H1 (cell line): ENCODE data around the gene ALDH7A1. TPM values are rescaled to one million over a fixed set of nuclear protein-coding genes. Genes with fewer than 3 reads are reported as not detected.

ENCODE experiments used
- CTCF ChIA-PET: fragments of 300-600 bp; sonication (Branson Sonifier 250); formaldehyde crosslinking; loops from one replicate; lab custom pipeline; 2021; ENCODE audit not compliant: partially characterized antibody; lab: Charles Lee
- POLR2A ChIA-PET: fragments of 300-600 bp; sonication (Branson Sonifier 250); formaldehyde crosslinking; loops from one replicate; lab custom pipeline; 2021; ENCODE audit warnings: inconsistent platforms; ENCODE audit not compliant: partially characterized antibody; lab: Charles Lee
- DNase-seq, 2 experiments: peaks; one replicate each; pipeline versions ENCODE4 v3.0.0 to v3.0.0-alpha.2; 2010 to 2022; ENCODE audit warnings: low spot score in 2 of 2, low read depth in 1 of 2, mixed read lengths in 1 of 2
- FAIRE-seq: peaks from 2 replicates; lab custom pipeline; 2011; peaks lifted over from hg19 to GRCh38; lab: Jason Lieb, UNC
- H2AFZ ChIP-seq: 2 replicates; pipeline ENCODE4 v1.8.1; 2012; ENCODE audit warnings: low read length, inconsistent platforms
- H2AK5ac ChIP-seq: 2 replicates; pipeline ENCODE4 v1.6.1; 2013; ENCODE audit warnings: low read depth, low read length
- H2BK120ac ChIP-seq: replicated peaks from 2 replicates; pipeline ENCODE3; 2013; ENCODE audit warnings: low read depth, low read length, inconsistent platforms
- H2BK12ac ChIP-seq: 2 replicates; pipeline ENCODE4 v1.6.1; 2013; ENCODE audit warnings: low read depth, low read length
- H2BK15ac ChIP-seq: 2 replicates; pipeline ENCODE4 v1.6.1; 2013; ENCODE audit warnings: low read length
- H2BK20ac ChIP-seq: 2 replicates; pipeline ENCODE4 v1.6.1; 2013; ENCODE audit warnings: low read length
- H2BK5ac ChIP-seq: 2 replicates; pipeline ENCODE4 v1.6.1; 2013; ENCODE audit warnings: low read depth, low read length
- H3K14ac ChIP-seq: 2 replicates; pipeline ENCODE4 v1.6.1; 2013; ENCODE audit warnings: inconsistent platforms; ENCODE audit not compliant: insufficient read length
- H3K18ac ChIP-seq: 2 replicates; pipeline ENCODE4 v1.6.1; 2013; ENCODE audit warnings: low read length; ENCODE audit errors: extremely low read depth
- H3K23ac ChIP-seq: 2 replicates; pipeline ENCODE4 v1.6.1; 2013; ENCODE audit warnings: inconsistent platforms; ENCODE audit not compliant: insufficient read length
- H3K23me2 ChIP-seq: 2 replicates; pipeline ENCODE4 v1.6.1; 2013; ENCODE audit warnings: low read depth, low read length
- H3K27ac ChIP-seq: 2 replicates; pipeline ENCODE4 v1.6.1; 2011; ENCODE audit warnings: low read depth, low read length, inconsistent platforms
- H3K27me3 ChIP-seq, 4 experiments: replicated peaks in 1 of 4; 1 replicate in 1 of 4; 2 replicates in 3 of 4; pipeline versions ENCODE4 v1.6.1 to v1.8.1; 2011 to 2013; ENCODE audit warnings: low read length in 3 of 4, mild to moderate bottlenecking in 3 of 4, inconsistent platforms in 2 of 4, mixed read lengths in 2 of 4, moderate library complexity in 1 of 4; ENCODE audit not compliant: control insufficient read depth in 3 of 4, insufficient read depth in 3 of 4; ENCODE audit errors: extremely low read depth in 1 of 4
- H3K36me3 ChIP-seq, 4 experiments: 2 replicates each; pipeline versions ENCODE4 v1.6.1 to v1.8.1; 2011 to 2013; ENCODE audit warnings: mild to moderate bottlenecking in 4 of 4, low read length in 3 of 4, moderate library complexity in 2 of 4, control low read depth in 1 of 4, inconsistent platforms in 1 of 4; ENCODE audit not compliant: insufficient read depth in 4 of 4, control insufficient read depth in 2 of 4
- H3K4ac ChIP-seq: replicated peaks from 2 replicates; pipeline ENCODE3; 2013; ENCODE audit warnings: low read length, low read depth, mixed read lengths, inconsistent platforms; ENCODE audit not compliant: insufficient read length
- H3K4me1 ChIP-seq, 4 experiments: replicated peaks in 1 of 4; 1 replicate in 1 of 4; 2 replicates in 3 of 4; pipeline versions ENCODE4 v1.6.1 to v1.8.1; 2011 to 2013; ENCODE audit warnings: low read length in 3 of 4, inconsistent platforms in 2 of 4, mixed read lengths in 1 of 4; ENCODE audit not compliant: insufficient read depth in 4 of 4, control insufficient read depth in 3 of 4
- H3K4me2 ChIP-seq, 2 experiments: 2 replicates each; pipeline versions ENCODE4 v1.6.1 to v1.8.1; 2011 to 2013; ENCODE audit warnings: low read depth in 2 of 2, low read length in 2 of 2, control low read depth in 1 of 2, inconsistent platforms in 1 of 2, mild to moderate bottlenecking in 1 of 2; ENCODE audit not compliant: insufficient read depth in 1 of 2
- H3K4me3 ChIP-seq, 4 experiments: fragments of 200-600, 300-600 bp in 1 of 4; sonication (generic), shearing (Covaris generic), sonication (Bioruptor Twin) in 1 of 4; 2 replicates each; pipeline versions ENCODE4 v1.5.1 to v1.8.1; 2011 to 2016; ENCODE audit warnings: low read length in 4 of 4, low read depth in 3 of 4, control low read depth in 2 of 4, inconsistent platforms in 2 of 4, mild to moderate bottlenecking in 2 of 4, mixed read lengths in 1 of 4, moderate library complexity in 1 of 4; ENCODE audit not compliant: insufficient read depth in 2 of 4; ENCODE audit errors: extremely low read depth in 1 of 4
- H3K56ac ChIP-seq: replicated peaks from 2 replicates; pipeline ENCODE3; 2013; ENCODE audit warnings: low read depth, mild to moderate bottlenecking, mixed read lengths, low read length, inconsistent platforms; ENCODE audit not compliant: insufficient read length
- H3K79me1 ChIP-seq: 2 replicates; pipeline ENCODE4 v1.6.1; 2013; ENCODE audit warnings: low read depth, low read length, control low read depth
- H3K79me2 ChIP-seq, 2 experiments: 2 replicates each; pipeline versions ENCODE4 v1.6.1 to v1.8.1; 2012 to 2013; ENCODE audit warnings: low read length in 2 of 2, mild to moderate bottlenecking in 2 of 2, inconsistent platforms in 1 of 2; ENCODE audit not compliant: insufficient read depth in 2 of 2, control insufficient read depth in 1 of 2
- H3K9ac ChIP-seq, 4 experiments: replicated peaks in 1 of 4; 1 replicate in 1 of 4; 2 replicates in 3 of 4; pipeline versions ENCODE4 v1.6.1 to v1.8.1; 2011 to 2013; ENCODE audit warnings: low read depth in 3 of 4, low read length in 3 of 4, control low read depth in 2 of 4, mild to moderate bottlenecking in 2 of 4, moderate library complexity in 2 of 4, inconsistent platforms in 1 of 4; ENCODE audit errors: extremely low read depth in 1 of 4
- H3K9me3 ChIP-seq, 2 experiments: 2 replicates each; pipeline versions ENCODE4 v1.6.1 to v1.8.1; 2012 to 2013; ENCODE audit warnings: mild to moderate bottlenecking in 2 of 2, moderate library complexity in 2 of 2, control low read depth in 1 of 2, inconsistent platforms in 1 of 2, low read depth in 1 of 2, low read length in 1 of 2, mixed read lengths in 1 of 2; ENCODE audit not compliant: insufficient read depth in 2 of 2
- H4K20me1 ChIP-seq, 2 experiments: replicated peaks in 1 of 2; 2 replicates each; pipeline versions ENCODE3 to v1.8.1; 2011 to 2013; ENCODE audit warnings: inconsistent platforms in 2 of 2, low read length in 2 of 2, mild to moderate bottlenecking in 1 of 2; ENCODE audit not compliant: insufficient read depth in 2 of 2, control insufficient read depth in 1 of 2
- H4K5ac ChIP-seq: 2 replicates; pipeline ENCODE4 v1.6.1; 2013; ENCODE audit warnings: low read length, low read depth, mixed read lengths, inconsistent platforms; ENCODE audit not compliant: insufficient read length
- H4K8ac ChIP-seq: 2 replicates; pipeline ENCODE4 v1.8.0; 2013; ENCODE audit warnings: mild to moderate bottlenecking, moderate library complexity, low read length, inconsistent platforms; ENCODE audit not compliant: insufficient read depth; ENCODE audit errors: extremely low read depth
- H4K91ac ChIP-seq: replicated peaks from 2 replicates; pipeline ENCODE3; 2013; ENCODE audit warnings: low read length, mixed read lengths, inconsistent platforms; ENCODE audit not compliant: insufficient read length
- ASH2L ChIP-seq: fragments of 200-600, 300-600 bp; sonication (generic); IDR thresholded peaks from one replicate; pipeline ENCODE4 v1.7.1; 2017; ENCODE audit warnings: low read length
- BCL11A ChIP-seq, 2 experiments: IDR thresholded peaks; one replicate each; pipeline ENCODE4 v1.6.1; 2011; ENCODE audit warnings: low read depth in 2 of 2, low read length in 2 of 2, mild to moderate bottlenecking in 2 of 2
- EGR1 ChIP-seq: IDR thresholded peaks from 2 replicates; pipeline ENCODE4 v1.6.1; 2011; ENCODE audit warnings: low read depth, low read length, borderline replicate concordance
- FOSL1 ChIP-seq: IDR thresholded peaks from 2 replicates; pipeline ENCODE4 v1.6.1; 2011; ENCODE audit warnings: mild to moderate bottlenecking, low read depth, low read length, moderate library complexity; ENCODE audit not compliant: insufficient read depth
- HDAC2 ChIP-seq, 2 experiments: fragments of 300-600 bp in 1 of 2; sonication (generic) in 1 of 2; IDR thresholded peaks; 2 replicates each; pipeline ENCODE4 v1.6.1; 2011 to 2012; ENCODE audit warnings: low read depth in 2 of 2, low read length in 2 of 2, mild to moderate bottlenecking in 2 of 2, moderate library complexity in 2 of 2, borderline replicate concordance in 1 of 2, inconsistent platforms in 1 of 2
- JUN ChIP-seq: IDR thresholded peaks from 2 replicates; pipeline ENCODE4 v1.6.1; 2011; ENCODE audit warnings: low read depth, mild to moderate bottlenecking, improper control_type of control experiment, low read length
- NANOG ChIP-seq: IDR thresholded peaks from 2 replicates; pipeline ENCODE4 v1.6.1; 2011; ENCODE audit warnings: low read length, low read depth, mild to moderate bottlenecking, inconsistent platforms; ENCODE audit not compliant: insufficient read depth, poor library complexity, severe bottlenecking
- RFX5 ChIP-seq: IDR thresholded peaks from 2 replicates; pipeline ENCODE4 v1.6.1; 2011; ENCODE audit warnings: low read depth, low read length, improper control_type of control experiment, borderline replicate concordance
- SP1 ChIP-seq: IDR thresholded peaks from 2 replicates; pipeline ENCODE4 v1.6.1; 2011; ENCODE audit warnings: low read depth, low read length
- SP2 ChIP-seq: IDR thresholded peaks from 2 replicates; pipeline ENCODE4 v1.6.1; 2012; ENCODE audit warnings: mild to moderate bottlenecking, low read length, inconsistent platforms
- TAF1 ChIP-seq: IDR thresholded peaks from 2 replicates; pipeline ENCODE4 v1.6.1; 2011; ENCODE audit warnings: mild to moderate bottlenecking, low read depth, low read length
- TBP ChIP-seq: IDR thresholded peaks from 2 replicates; pipeline ENCODE4 v1.6.1; 2011; ENCODE audit warnings: low read depth, low read length, improper control_type of control experiment
- YY1 ChIP-seq: IDR thresholded peaks from 2 replicates; pipeline ENCODE4 v1.6.1; 2011; ENCODE audit warnings: low read depth, mild to moderate bottlenecking, low read length
- ZNF274 ChIP-seq: IDR thresholded peaks from 2 replicates; pipeline ENCODE4 v1.7.0; 2012; ENCODE audit warnings: low read length, borderline replicate concordance; ENCODE audit errors: extremely low read depth
- WGBS, 2 experiments: shearing (Covaris generic) in 1 of 2; methylation state at CpG; one replicate each; pipeline versions ENCODE4 v1.1.6 to v1.1.7; 2013 to 2015; ENCODE audit warnings: low lambda C conversion rate in 2 of 2, mixed read lengths in 2 of 2, inconsistent platforms in 1 of 2, low coverage in 1 of 2, missing lambda C conversion rate in 1 of 2; ENCODE audit not compliant: insufficient replicate concordance in 2 of 2, insufficient coverage in 1 of 2, insufficient read length in 1 of 2; ENCODE audit errors: extremely low coverage in 1 of 2, missing lambda C conversion rate in 1 of 2; 5-methylcytosine and 5-hydroxymethylcytosine counted together
- polyA plus RNA-seq, 7 experiments: library from polyadenylated mRNA; depleted of rRNA in 3 of 7; stranded (reverse) in 5 of 7; unstranded in 2 of 7; fragments of >200 nt in 5 of 7; fragments of 200-250 nt in 2 of 7; gene quantifications; 1 replicate in 5 of 7; 2 replicates in 1 of 7; 4 replicates in 1 of 7; pipeline versions ENCODE4 v1.2.1 to v1.2.3, GENCODE V29; 2011 to 2013; ENCODE audit warnings: missing spikeins in 2 of 7, mixed read lengths in 2 of 7
- total RNA-seq: library from RNA; stranded (reverse); fragmentation: NEBNext Ultra II Directional; extraction: Animal tissue kit (Norgen Biotek cat#: 25700); gene quantifications from 2 replicates; pipeline ENCODE4 v1.2.1, GENCODE V29; 2021
- TF ChIP-seq, protein P1 (sequence below): IDR thresholded peaks from 2 replicates; pipeline ENCODE4 v1.6.1; 2012; ENCODE audit warnings: inconsistent platforms

Gene ALDH7A1
- total and polyA plus RNA-seq, 2 of the 8 experiments (the other 6 are each of a cell fraction or from before 2014, with no cell fraction given) = 99.6 to 225 TPM

- DNase-seq = no peak
- WGBS, 2 experiments = 95% methylated on average over 3 of the region's 4 CpGs; no CpG with 5 or more reads in 1 of the 2 experiments
- no peak for TF ChIP-seq ASH2L
- no peak for TF ChIP-seq HDAC2 (IDR thresholded peaks at IDR 0.05; ENCODE audit: borderline replicate concordance in 1 of 2, low read depth in 2 of 2, low read length in 2 of 2)
- TF ChIP-seq, protein P1, sequence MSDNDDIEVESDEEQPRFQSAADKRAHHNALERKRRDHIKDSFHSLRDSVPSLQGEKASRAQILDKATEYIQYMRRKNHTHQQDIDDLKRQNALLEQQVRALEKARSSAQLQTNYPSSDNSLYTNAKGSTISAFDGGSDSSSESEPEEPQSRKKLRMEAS = no peak
- TF ChIP-seq TAF1 = no peak
- no peak for TF ChIP-seq RFX5
- no peak for TF ChIP-seq YY1
- TF ChIP-seq ZNF274 = no peak
- no peak for TF ChIP-seq TBP
- TF ChIP-seq FOSL1 = no peak
- TF ChIP-seq EGR1 = no peak
- TF ChIP-seq SP1 = no peak
- no peak for TF ChIP-seq JUN
- TF ChIP-seq BCL11A (IDR thresholded peaks at IDR 0.05; ENCODE audit: low read depth in 2 of 2, low read length in 2 of 2) = no peak
- TF ChIP-seq SP2 = no peak
- no peak for TF ChIP-seq NANOG
Measured at GRCh38 chr5:126615286-126615685, 20.3 kb upstream of the ALDH7A1 start.

More at GRCh38 chr5:126615286-126615685, 20.3 kb upstream of the ALDH7A1 start:
- Histone ChIP-seq H3K27me3 (no peaks in the 10 kb centered on the region), H2BK15ac (no peak overlapping the region), H3K23me2 (no peaks in the 10 kb centered on the region), H4K91ac (no peak overlapping the region), H3K27ac (no peak overlapping the region), H4K8ac (no peak overlapping the region), H3K4me3 (no peak overlapping the region), H2BK12ac (no peak overlapping the region), H3K23ac (no peak overlapping the region), H2BK120ac (no peak overlapping the region), H2AFZ (no peak overlapping the region), H4K20me1 (peaks cover 0 to 2% of the 10 kb centered on the region in 2 experiments), H3K79me1 (no peaks in the 10 kb centered on the region; the same call in 1 of the 2 replicates), H3K4me1 (no peaks in the 10 kb centered on the region), H3K14ac (no peak overlapping the region), H3K18ac (no peak overlapping the region), H3K4me2 (no peak overlapping the region), H2AK5ac (no peak overlapping the region), H3K56ac (no peak overlapping the region), H3K9ac (no peak overlapping the region), H3K9me3 (no peaks in the 10 kb centered on the region), H2BK20ac (no peak overlapping the region), H2BK5ac (no peak overlapping the region), H4K5ac (no peak overlapping the region), H3K36me3 (peaks cover 7 to 37% (median 27%) of the 10 kb centered on the region in 4 experiments), H3K4ac (no peak overlapping the region), H3K79me2 (peaks cover 0 to 43% of the 10 kb centered on the region in 2 experiments; a peak in 3 of 4 replicates)
- ChIA-PET CTCF (interaction anchor here (0.6 to 0.8 kb wide), 2 partner anchors 276 to 391 kb away, joined by 4 read pairs; no protein-coding TSS in a partner anchor), POLR2A (interaction anchor here (1.7 kb wide), 1 partner anchor 15 kb away, joined by 3 read pairs; the partner anchor contains the start of gene PHAX)
- FAIRE-seq = no peak
